HFF-Myc (cell line): ENCODE measurements around the gene ELL2.

ENCODE experiments used
- DNase-seq: peaks from one replicate; pipeline ENCODE4 v3.0.0-alpha.2; 2011; ENCODE audit warnings: low read depth; ENCODE audit errors: extremely low read depth
- H3K4me3 ChIP-seq: replicated peaks from 2 replicates; pipeline ENCODE4 v1.5.1; 2011; ENCODE audit warnings: low read depth, mild to moderate bottlenecking, control low read depth, low read length
- TF ChIP-seq, protein P1 (sequence below): IDR thresholded peaks from 2 replicates; pipeline ENCODE4 v1.5.1; 2012; ENCODE audit warnings: mild to moderate bottlenecking, low read depth, low read length, control low read depth; ENCODE audit errors: missing control alignments

Gene ELL2

DNA sequence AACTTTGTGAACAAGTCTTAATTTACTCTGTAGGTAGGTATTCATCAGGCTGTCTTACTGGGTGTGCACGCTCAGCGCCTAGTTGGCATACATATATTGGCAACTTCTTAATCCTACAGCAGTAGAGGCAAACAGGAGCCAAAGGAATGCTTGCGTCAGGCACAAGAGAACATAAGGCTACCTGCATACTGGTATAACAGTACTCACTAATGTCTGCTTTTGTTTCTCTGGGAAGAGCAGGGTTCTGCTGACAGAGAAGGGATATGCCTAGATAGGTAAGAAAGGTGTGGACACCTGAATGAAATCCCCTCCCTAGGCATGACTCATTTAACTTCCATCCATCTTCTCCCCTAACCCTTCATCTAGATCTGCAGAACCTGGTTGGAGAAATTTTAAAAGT lies 40.1 kb downstream of the ELL2 start:
- no peak overlapping the region for H3K4me3 ChIP-seq
- DNase-seq = no peak

DNA sequence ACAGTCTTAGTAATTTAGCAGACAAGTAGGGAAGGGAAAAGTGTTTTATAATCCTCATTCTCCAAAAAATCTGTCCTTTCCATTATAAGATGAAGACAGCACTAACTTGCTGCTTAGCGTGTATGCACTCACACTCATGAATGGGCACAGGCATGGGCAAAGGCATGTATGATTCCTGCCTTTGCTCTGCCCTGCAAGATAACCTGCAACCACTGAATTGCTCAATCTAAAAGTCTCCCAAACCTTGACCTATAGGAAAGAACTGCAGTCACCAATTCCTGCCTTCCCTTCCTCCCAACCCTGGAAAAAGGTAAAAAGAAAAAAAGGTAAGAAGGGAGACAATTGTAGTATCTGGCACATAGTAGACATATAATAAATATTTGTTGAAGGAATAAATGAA lies 40.8 kb downstream of the ELL2 start:
- DNase-seq = no peak
- TF ChIP-seq, protein P1, sequence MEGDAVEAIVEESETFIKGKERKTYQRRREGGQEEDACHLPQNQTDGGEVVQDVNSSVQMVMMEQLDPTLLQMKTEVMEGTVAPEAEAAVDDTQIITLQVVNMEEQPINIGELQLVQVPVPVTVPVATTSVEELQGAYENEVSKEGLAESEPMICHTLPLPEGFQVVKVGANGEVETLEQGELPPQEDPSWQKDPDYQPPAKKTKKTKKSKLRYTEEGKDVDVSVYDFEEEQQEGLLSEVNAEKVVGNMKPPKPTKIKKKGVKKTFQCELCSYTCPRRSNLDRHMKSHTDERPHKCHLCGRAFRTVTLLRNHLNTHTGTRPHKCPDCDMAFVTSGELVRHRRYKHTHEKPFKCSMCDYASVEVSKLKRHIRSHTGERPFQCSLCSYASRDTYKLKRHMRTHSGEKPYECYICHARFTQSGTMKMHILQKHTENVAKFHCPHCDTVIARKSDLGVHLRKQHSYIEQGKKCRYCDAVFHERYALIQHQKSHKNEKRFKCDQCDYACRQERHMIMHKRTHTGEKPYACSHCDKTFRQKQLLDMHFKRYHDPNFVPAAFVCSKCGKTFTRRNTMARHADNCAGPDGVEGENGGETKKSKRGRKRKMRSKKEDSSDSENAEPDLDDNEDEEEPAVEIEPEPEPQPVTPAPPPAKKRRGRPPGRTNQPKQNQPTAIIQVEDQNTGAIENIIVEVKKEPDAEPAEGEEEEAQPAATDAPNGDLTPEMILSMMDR = no peak
- no peak overlapping the region for H3K4me3 ChIP-seq

More for the DNA sequence above, 40.1 kb downstream of the ELL2 start:
- TF ChIP-seq, protein P1 = no peak

DNA sequence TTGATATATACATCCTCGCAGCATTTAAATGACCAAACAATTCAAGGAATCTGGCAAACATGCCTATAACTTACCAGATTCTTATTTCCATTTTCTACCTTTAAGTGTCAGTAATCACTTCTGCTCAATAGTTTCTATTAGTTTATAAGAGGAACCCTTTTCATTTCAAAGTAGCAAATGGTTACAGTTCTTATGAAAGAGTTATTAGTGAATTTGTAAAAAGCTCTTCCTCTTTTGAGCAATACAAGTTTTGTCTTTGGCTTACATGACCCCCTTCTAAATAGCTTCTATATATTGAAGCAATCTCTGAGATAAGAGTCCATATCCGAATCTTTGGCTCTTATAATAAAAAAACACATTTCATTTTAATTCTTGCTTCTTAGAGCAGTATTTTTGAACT lies 42.0 kb downstream of the ELL2 start:
- TF ChIP-seq, protein P1 = no peak
- DNase-seq = no peak
- H3K4me3 ChIP-seq = no peak overlapping the region

DNA sequence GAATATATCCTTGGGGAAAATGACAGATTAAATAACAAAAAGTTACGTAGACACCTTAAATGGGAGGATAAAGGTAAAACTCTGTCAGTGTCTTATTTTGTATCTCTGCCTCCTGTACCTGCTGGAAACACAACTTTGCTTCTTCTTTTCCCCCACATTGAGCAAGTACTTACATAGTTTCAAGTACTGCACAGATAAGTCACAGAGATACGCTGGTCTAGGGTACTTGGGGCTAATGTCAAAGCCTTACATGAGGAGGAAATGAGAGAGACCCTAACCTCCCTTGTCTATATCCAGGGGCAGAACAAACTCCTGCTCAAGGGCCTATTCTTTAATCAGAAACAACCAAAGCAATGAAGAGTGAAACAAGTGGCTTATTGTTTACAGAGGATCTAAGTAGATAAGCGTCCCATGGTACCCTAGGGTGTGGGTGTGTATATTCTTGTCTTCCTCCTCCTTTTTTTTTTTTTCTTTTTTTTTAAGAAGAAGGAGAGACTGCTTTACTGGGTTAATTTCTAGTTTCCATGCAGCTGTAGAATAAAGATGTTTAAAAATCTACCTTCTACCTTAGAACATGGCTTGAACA lies 43.1 kb downstream of the ELL2 start:
- H3K4me3 ChIP-seq = no peak overlapping the region
- no peak for DNase-seq
- TF ChIP-seq, protein P1 = no peak

DNA sequence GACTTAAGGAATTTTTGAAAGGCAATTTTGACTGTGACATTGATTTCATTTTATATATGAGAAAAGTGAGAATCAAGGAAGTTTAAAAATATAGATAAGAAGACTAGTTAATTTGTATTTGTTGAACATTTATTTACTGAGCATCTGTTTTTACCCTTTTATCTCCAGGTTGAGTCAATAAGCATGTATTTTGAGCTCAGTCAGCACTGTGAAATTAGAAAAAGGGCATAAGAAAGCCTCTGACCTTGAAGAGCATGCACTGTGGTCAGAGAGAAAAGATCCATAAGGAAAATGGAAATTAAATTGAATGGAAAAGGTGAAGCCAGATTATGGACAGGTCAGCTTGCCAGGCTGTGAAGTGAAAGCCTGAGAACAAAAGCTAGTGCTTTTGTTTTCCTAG lies 44.4 kb downstream of the ELL2 start:
- no peak for DNase-seq
- no peak overlapping the region for H3K4me3 ChIP-seq

DNA sequence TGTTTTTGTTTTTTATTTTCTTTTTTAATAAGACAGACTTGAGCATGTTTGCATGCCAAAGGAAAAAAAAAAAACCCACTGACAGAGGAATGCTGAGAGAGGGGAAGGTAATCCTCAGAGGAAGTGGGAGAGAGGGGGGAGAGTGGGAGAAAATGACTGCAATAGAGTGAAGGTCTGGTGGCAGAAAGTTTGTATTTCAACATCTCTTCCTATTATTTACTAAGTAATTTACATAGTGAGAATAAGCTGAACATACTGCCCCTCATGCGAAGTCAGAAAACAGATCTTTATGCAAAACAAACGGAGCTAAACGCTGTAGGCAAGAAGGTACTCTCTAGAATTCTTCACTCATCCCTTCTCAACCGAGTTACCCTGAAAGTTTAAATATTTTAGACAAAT lies 45.0 kb downstream of the ELL2 start:
- TF ChIP-seq, protein P1 = no peak
- H3K4me3 ChIP-seq = no peak overlapping the region
- DNase-seq = no peak

More for the DNA sequence above, 44.4 kb downstream of the ELL2 start:
- TF ChIP-seq, protein P1 = no peak
